GM18507 (cell line): Measurements from ENCODE around the gene SPAST.
"Not testable (repeated sequence)": the region's sequence is repeated elsewhere in the genome, so short reads cannot be mapped to it uniquely, and the experiment has no call there.

Experiments
- DNase-seq: peaks from one replicate; pipeline ENCODE4 v3.0.0; 2011; ENCODE audit warnings: low read depth; ENCODE audit not compliant: insufficient read length; ENCODE audit errors: extremely low spot score
- FAIRE-seq: peaks from 2 replicates; lab custom pipeline; 2011; peaks lifted over from hg19 to GRCh38; lab: Jason Lieb, UNC

The SPAST gene

DNA sequence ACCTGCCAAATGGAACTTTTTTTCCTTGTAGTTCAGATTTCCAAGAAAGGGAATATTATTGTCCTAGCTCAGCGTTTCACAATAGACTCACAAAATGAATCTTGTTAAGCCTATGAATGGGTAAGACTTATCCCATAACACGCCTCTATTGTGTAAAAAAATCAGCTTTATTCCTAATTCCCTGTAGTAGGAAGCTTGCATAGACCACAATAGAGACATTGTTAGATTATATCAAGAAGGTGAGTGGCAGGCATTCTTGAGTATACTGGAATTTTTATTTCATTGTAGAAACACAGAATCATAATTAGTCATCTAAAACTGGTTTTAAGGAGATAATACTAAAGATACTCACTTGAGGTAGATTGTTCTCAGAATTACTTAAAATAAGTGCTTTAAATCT, 55.8 kb downstream of the SPAST start:
- FAIRE-seq (no peak), DNase-seq (no peak)

DNA sequence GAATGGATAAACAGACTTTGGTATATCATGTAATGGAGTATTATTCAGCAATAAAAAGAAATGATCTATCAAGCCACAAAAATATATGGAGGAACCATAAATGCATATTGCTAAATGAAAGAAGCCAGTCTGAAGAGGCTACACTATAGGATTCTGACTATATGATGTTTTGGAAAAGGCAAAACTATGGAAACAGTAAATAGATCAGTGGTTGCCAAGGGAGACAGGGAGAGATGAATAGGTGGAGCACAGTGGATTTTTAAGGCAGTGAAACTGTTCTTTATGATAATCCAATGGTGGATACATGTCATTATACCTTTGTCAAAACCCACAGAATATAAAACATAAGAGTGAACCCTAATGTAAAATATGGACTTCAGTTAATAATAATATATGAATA, 61.3 kb downstream of the SPAST start:
- DNase-seq (no peak), FAIRE-seq (no peak)

DNA sequence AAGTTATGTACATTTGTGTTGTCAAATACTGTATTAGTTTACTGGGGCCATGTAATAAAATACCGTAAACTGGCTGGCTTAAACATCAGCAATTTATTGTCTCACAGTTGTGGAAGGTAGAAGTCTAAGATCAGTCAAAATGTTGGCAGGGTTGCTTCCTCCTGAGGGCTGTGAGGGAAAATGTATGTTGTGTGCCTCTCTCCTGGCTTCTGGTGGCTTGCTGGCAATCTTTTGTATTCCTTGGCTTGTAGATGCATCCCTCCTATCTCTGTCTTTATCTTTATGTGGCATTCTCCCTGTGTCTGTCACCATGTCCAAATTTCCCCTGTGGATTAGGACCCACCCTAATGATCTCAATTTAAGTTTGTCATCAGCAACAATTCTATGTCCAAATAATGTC, 65.3 kb downstream of the SPAST start:
- no peak for FAIRE-seq
- no peak for DNase-seq

DNA sequence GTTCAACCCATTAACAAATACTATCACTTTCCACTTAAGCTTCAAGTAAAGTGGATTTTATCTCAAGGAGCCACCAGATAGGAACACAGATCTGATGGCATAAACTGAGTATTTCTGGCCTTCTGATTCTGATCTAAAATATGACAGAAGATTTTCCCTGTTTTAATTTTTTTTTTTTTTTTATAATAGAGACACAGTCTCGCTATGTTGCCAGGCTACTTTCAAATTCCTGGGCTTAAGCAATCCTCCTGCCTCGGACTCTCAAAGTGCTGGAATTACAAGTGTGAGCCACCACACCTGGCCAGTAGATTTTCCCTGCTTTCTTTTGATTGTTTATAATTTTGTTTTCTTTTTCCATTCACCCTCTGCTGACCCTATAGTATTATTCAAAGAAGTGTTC, 65.7 kb downstream of the SPAST start:
- FAIRE-seq (no peak), DNase-seq (no peak)

DNA sequence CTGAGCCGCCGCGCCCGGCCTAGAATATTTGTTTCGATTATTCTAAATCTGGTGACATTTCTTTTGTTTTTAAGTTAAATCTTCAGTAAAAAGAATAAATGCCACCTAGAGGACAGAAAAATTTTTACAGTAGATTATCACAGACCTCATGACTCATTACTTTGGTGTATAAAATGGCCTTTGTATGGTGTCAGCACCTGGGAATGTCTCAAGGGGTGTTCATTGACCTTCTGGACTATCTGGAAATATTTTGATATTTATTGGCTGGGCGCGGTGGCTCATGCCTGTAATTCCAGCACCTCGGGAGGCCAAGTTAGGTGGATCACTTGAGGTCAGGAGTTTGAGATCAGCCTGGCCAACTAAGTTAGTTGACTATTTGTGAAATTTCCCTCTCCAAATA, 72.1 kb downstream of the SPAST start:
- DNase-seq (peak; percentile 11), FAIRE-seq (no peak)

DNA sequence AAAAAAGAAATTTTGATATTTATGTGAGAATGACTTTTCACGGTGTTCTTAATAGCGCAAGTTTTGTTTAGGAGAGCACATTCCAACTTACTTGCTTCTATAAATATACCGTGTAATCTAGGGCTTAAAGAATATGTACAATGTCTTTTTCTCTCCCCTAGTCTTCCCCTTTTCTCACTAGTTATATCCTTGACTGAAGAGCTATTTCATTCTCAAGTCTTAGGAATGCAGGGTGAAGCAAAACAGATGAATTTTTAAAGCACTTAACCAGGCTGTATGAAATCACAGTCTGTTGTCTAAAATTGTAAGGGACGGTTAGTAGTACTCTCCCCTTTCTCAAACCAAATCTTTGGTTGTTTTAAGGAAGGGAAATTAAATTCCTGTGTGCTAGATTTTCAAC, 72.7 kb downstream of the SPAST start:
- FAIRE-seq (no peak), DNase-seq (no peak)

DNA sequence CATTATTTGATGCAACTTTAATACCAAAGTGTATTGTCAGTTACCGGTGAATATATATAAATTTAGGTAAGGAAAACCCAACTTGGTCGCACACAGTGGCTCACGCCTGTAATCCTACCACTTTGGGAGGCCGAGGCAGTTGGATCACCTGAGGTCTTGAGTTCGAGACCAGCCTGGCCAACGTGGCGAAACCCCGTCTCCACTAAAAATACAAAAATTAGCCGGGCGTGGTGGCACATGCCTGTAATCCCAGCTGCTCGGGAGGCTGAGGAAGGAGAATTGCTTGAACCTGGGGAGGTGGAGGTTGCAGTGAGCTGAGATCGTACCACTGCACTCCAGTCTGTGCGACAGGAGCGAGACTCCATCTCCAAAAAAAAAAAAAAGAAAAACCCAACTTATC, 88.2 kb downstream of the SPAST start:
- DNase-seq, FAIRE-seq: not testable (repeated sequence)

DNA sequence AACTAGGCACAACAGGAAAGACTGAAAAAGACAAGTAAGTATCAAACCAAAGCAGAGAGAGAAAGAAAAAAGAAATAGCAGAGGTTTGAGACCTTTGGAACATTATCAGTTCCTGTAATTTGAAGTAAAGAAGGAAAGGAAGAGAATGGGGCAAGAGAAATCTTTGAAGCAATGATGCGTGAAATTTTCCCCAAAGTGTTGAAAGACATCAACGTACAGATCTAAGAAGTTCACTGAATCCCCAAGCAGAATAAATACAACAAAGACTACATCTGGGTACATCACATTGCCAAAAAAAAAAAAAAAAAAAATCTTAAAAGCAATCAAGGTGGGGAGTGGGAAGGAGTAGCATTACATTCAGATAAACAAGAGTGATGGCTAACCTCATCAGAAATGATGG, 96.3 kb downstream of the SPAST start:
- FAIRE-seq (no peak), DNase-seq (no peak)

DNA sequence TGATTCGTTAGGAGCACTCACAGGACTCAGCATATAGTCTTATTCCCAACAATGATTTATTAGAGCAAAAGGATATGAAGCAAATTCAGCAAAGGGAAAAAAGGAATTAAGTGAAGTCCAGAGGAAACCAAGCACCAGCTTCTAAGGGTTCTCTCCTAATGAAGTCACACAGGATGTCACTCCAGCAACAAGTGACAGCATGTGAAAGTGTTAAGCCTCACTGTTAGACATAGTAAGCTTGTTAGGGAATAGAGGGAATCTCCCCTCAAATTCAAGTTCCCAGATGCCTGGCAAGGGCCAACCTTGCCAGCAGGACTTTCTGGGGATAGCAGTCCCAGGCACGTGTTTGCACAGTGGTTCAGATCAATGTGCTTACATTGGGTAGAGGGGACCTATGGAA, 97.9 kb downstream of the SPAST start:
- FAIRE-seq = no peak
- DNase-seq = no peak

DNA sequence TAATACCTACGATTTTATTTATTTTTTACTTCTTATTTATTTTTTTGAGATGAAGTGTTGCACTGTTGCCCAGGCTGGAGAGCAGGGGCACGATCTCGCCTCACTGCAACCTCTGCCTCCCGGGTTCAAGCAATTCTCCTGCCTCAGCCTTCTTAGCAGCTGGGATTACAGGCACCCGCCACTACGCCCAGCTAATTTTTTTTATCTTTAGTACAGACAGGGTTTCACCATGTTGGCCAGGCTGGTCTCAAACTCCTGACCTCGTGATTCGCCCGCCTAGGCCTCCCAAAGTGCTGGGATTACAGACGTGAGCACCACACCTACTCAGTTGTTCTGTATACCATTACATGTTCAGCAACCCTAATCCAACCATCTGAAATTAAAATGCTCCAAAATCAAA, 100.9 kb downstream of the SPAST start:
- not testable (repeated sequence) for FAIRE-seq, DNase-seq

DNA sequence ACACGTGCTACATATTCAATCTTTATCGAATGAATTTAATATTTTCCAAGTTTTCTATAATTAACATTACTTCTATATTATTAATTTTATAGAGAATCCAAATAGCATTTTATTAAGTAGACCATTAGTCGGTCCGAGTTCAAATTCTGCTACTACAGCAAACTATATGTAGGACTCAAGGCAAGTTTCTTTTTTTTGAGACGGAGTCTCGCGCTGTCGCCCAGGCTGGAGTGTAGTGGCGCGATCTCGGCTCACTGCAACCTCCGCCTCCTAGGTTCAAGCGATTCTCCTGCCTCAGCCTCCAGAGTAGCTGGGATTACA, 101.6 kb downstream of the SPAST start:
- DNase-seq, FAIRE-seq: not testable (repeated sequence)

DNA sequence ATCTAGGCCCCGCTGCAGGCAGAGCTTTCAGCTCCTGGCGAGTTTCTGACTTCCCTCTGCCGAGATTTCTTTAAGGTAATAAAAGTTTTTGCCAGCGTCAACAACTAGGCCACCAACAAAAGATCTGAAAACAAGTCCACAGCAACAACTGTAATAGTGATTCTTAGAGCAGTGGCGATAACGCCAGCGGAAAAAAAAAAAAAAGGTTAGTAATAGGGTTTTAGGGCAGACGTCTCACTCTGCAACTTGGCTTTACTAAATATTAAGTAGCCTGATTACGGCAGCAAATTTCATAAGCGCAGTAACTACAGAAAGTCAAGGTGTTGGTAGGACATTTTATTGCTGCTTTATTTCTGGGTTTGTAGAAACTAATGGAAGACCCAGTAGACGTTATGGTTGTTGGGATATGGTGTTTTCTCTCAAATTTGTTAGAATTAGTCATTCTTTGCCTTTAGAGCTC, 102.8 kb downstream of the SPAST start:
- FAIRE-seq (no peak), DNase-seq (no peak)

DNA sequence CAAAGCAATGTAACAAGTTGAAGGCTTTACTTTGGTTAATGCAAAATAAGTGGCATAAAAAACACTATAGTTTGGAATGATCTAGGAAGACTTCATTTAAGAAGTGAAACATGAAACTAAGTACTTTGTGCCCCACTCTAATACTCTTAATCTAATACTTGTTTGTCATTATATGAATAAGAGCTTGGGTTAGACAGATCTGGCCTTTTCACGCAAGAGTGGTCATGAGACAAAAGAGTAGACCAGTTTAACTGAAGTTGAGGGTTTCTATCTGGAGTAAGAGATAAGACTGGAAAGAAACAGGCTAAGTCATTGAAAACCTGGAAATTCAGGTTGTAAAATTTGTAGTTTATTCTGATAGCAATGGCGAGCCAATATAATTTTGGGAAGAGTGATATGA, 105.2 kb downstream of the SPAST start:
- no peak for DNase-seq
- peak; percentile 68 for FAIRE-seq

DNA sequence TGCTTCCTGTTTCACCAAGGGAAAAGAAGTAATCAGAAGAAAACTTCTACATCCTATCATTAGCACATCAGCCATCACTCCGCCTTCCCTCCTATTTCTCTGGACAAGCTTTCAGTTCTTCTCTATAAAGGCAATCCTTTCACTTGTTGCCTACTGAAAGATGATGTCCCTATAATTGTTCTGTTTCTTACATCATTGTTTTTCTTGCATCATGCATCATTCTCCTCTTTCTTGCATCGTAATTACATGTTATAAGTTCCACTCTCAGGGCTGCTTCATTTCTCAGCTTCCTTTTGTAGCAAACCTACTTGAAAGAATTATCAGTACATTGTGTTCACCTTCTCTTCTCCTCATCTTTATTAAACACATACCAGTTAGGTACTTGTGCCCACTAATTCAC, 109.5 kb downstream of the SPAST start:
- DNase-seq (no peak), FAIRE-seq (no peak)

DNA sequence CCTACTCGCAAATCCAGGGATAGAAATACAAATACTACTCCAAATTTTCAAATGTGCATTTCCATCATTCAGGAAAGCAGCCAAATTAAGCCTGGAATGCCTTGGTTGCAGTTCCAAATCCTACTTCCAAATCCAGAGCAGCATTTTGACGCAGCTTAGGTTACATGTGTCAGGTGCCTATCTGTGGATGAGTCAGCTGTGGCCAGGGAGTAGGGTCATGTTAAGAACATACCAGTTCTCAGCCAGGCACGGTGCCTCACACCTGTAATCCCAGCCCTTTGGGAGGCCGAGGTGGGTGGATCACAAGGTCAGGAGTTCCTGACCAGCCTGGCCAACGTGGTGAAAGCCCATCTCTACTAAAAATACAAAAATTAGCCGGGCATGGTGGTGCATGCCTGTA, 119.3 kb downstream of the SPAST start:
- no peak for FAIRE-seq

DNA sequence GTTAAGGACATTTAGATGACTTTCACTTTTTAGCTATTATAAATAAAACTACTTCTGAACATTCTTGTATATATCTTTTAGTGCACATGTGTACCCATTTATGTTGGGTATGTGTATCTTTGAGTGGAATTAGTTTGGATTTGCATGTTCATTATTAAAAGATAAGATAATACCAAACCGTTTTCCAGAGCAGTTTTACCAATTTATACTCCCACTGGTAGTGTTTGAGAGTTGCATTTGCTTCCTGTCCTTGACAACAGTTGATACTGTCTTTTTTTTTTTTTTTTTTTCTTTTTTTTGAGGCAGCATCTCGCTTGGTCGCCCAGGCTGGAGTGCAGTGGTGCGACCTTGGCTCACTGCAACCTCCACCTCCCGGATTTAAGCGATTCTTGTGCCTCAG, 125.7 kb downstream of the SPAST start:
- no peak for DNase-seq
- FAIRE-seq = no peak

More for the DNA sequence above, 119.3 kb downstream of the SPAST start:
- DNase-seq = no peak

DNA sequence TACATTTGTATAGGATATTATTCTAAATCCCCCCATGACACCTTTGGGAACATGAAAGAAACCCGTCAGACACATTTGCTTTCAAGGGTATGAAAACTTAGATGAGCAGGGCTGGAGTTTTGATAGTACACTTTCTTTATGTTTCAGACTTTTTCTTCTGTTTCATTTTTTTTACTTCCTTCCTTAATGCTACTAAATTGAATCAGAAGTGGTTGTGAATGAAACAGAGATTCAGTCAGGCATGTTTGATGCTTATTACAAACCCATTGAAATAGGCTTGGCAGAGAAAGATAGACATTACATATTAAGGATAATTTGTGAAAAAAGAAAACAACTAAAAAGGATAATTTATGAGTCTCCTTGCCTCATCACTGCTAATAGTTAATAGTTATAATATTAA, 129.1 kb downstream of the SPAST start:
- FAIRE-seq = peak; percentile 63
- no peak for DNase-seq

DNA sequence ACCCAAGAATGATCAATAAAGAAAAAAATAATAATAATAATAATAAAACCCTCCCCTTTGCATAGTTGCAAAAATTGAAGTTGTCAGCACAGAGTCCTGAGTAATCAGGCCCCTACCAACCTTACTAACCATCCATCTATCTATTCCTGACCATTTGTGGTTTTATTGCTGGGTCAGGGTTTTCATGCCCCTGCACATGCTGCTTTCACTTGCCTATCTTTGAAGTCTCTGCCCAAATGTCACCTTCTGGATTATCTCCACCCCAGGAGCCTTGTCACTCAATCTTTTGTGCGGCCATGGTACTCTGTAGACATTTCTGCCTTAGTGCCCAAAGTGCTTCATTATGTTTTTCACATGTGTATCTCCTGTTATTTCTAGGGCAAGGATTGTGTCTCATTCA, 137.5 kb downstream of the SPAST start:
- no peak for FAIRE-seq
- DNase-seq = no peak

DNA sequence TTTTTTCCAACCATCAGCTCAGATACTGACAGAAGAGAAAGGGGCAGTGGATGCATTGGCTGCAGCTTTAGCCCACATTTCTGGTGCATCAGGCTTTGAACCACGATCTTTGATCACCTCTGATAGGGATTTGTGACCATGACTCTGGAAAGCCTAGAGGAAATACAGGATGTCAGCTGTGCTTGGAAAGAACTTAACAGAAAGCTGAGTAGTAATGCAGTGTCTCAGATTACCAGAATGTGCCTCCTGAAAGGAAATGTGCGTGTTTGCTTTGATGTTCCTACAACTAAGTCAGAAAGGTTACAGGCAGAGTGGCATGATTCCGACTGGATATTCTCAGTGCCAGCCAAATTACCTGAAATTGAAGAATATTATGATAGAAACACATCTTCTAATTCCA, 140.1 kb downstream of the SPAST start:
- not testable (repeated sequence) for DNase-seq, FAIRE-seq
